C4-2B (cell line): Measurements from ENCODE around the gene TTC38.
"Not testable (repeated sequence)": the region's sequence is repeated elsewhere in the genome, so short reads cannot be mapped to it uniquely, and the experiment has no call there.

Experiments used
- H3K27ac ChIP-seq: fragments of 450-650 bp; 2 replicates; pipeline ENCODE4 v1.5.1; 2017
- CTCF ChIP-seq: fragments of 450-650 bp; conservative IDR thresholded peaks from 2 replicates; pipeline ENCODE4 v1.5.1; 2017; ENCODE audit warnings: mild to moderate bottlenecking
- ZFX ChIP-seq: fragments of 450-650 bp; IDR thresholded peaks from 2 replicates; pipeline ENCODE4 v1.6.1; 2017

The TTC38 gene

DNA sequence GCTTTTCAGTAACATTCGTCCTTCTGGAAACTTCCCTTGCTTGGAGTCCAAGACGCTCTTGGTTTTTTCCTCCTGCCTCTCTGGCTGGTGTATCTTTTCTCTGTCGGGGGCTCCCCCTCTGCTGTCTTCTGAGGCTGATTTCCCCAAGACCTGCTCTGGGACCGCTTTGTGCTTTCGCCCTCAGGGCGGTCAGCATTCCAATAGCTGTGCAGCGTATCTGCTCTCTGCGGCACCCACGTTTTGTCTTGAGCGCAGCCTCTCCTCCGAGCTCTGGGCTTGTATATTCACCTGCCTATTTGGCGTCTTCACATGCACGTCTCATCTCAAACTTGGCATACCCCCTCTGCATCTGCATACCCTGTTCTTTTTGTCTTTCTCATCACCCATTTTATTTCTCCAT lies 31.3 kb downstream of the TTC38 start:
- TF ChIP-seq ZFX (no peak), CTCF (no peak)
- H3K27ac ChIP-seq, result no peak overlapping the region

DNA sequence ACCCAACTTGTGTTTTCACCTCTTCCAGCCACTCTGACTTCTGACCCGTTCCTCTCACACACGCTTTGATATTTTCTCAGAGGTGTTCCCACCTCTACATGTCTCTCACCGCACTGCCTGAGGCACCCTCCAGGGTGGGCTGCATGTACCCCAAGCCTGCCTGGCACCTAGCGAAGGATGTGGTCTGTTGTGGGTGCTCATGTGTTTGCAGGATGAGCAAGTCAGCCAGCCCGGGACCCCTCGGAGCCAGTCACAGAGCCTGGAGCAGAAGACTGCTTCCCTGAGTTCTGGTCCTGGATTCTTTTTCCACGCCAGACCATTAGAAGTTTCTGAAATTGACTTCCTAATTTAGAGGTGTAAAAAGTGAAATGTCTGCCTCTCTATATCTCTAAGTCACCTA lies 32.7 kb downstream of the TTC38 start:
- TF ChIP-seq CTCF (no peak), ZFX (no peak)
- no peak overlapping the region for H3K27ac ChIP-seq

GRCh38 chr22:46303347-46303965 lies 35.6 kb downstream of the TTC38 start:
- TF ChIP-seq CTCF, result no peak
- no peak for TF ChIP-seq ZFX

DNA sequence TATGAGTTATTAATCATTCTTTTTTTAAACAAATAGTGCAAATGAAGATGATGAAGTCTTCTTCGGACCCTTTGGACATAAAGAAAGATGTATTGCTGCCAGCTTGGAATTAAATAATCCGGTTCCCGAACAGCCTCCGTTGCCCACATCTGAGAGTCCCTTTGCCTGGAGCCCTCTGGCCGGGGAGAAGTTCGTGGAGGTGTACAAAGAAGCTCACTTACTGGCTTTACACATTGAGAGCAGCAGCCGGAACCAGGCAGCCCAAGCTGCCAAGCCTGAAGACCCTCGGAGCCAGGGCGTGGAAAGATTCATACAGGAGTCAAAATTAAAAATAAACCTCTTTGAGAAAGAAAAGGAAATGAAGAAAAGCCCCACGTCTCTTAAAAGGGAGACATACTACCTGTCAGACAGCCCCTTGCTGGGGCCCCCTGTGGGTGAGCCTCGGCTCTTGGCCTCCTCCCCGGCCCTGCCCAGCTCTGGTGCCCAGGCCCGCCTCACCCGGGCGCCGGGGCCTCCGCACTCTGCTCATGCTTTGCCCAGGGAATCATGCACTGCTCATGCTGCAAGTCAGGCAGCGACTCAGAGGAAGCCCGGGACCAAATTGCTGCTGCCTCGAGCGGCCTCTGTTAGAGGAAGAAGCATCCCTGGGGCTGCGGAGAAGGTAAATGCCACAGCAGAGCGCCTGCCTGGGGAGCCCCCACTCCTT lies 40.6 kb downstream of the TTC38 start:
- no peak overlapping the region for H3K27ac ChIP-seq
- TF ChIP-seq CTCF (no peak), ZFX (no peak)

More at GRCh38 chr22:46303347-46303965, 35.6 kb downstream of the TTC38 start:
- no peak overlapping the region for H3K27ac ChIP-seq

- H3K27ac ChIP-seq, result no peak overlapping the region
- TF ChIP-seq CTCF (no peak), ZFX (no peak)
These were observed 41.8 kb downstream of the TTC38 start for GRCh38 chr22:46309526-46310085.

- TF ChIP-seq CTCF (no peak), ZFX (no peak)
- H3K27ac ChIP-seq, result no peak overlapping the region
These were observed 44.2 kb downstream of the TTC38 start for GRCh38 chr22:46312056-46312455.

- H3K27ac ChIP-seq, result not testable (repeated sequence)
These were observed 45.0 kb downstream of the TTC38 start for GRCh38 chr22:46312848-46313247.
